ENCODE measurements around the gene SDS.

SDS gene

DNA sequence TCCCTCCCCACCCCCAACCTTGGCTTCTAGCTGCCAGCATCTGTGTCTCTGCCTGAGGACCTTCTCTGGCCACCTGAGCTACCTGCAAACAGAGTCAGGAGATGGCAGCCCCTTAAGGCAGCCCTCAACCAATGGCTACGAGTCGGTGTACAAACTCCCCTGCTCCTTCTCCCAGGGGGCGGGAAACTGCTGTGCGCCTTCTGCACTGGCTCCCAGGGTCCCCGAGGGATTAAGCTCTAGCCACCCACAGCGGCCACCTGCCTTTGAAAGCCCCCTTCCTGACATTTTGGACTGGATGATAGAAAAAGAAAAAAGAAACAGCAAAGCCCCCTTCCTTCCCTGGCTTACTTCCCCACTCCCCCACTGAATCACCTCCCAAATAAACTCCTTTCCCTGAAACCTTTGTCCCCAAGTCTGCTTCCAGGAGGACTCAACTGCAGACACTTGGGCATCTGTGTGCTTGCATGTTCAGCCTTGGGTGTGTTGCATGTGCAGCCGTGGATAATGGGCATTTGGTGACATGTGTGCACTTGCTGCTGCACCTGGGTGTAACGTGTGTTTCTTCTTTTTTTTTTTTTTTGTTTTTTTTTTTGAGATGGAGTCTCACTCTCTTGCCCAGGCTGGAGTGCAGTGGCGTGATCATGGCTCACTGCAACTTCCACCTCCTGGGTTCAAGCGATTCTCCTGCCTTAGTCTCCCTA, 6.0 kb downstream of the SDS start:
- Histone ChIP-seq H3K9ac (ENCODE audit: low read length) (no peak overlapping the region), H4K8ac (ENCODE audit: low read length) (no peak overlapping the region), H3K4me3 (ENCODE audit: insufficient read depth in 1 of 2, low read depth in 1 of 2, low read length in 2 of 2) (no peak overlapping the region), H3K27me3 (ENCODE audit: control insufficient read depth in 1 of 2, insufficient read depth in 1 of 2, low read length in 2 of 2) (peaks cover 18 to 29% of the 10 kb centered on the region in 2 experiments), H3K27ac (ENCODE audit: low read length, poor library complexity, severe bottlenecking) (no peak overlapping the region), H2BK15ac (ENCODE audit: low read depth, poor library complexity, severe bottlenecking) (no peak overlapping the region), H2BK120ac (ENCODE audit: low read depth, low read length) (no peak overlapping the region), H3K9me3 (ENCODE audit: control insufficient read depth, low read length) (no peaks in the 10 kb centered on the region), H3K4ac (ENCODE audit: low read depth in 1 of 2, low read length in 2 of 2) (no peak overlapping the region), H3K4me2 (ENCODE audit: low read length, poor library complexity, severe bottlenecking) (no peak overlapping the region), H2AFZ (ENCODE audit: low read depth, low read length) (no peak overlapping the region), H2BK12ac (ENCODE audit: low read length in 2 of 2) (no peak overlapping the region), H3K23ac (ENCODE audit: low read length in 2 of 2) (no peak overlapping the region), H3K36me3 (ENCODE audit: control insufficient read depth in 1 of 2, insufficient read depth in 2 of 2, low read depth in 1 of 2, low read length in 2 of 2) (no peaks in the 10 kb centered on the region), H3K79me1 (replicated peaks; ENCODE audit: low read length, poor library complexity, severe bottlenecking) (no peaks in the 10 kb centered on the region), H2BK5ac (ENCODE audit: low read depth, low read length, poor library complexity, severe bottlenecking) (no peak overlapping the region), H3K4me1 (ENCODE audit: control insufficient read depth, insufficient read depth, low read depth, low read length) (no peaks in the 10 kb centered on the region), H3K18ac (ENCODE audit: low read depth in 1 of 2, low read length in 2 of 2) (no peak overlapping the region), H3K14ac (ENCODE audit: low read length in 2 of 2) (no peak overlapping the region), H4K91ac (ENCODE audit: low read length) (no peak overlapping the region), H2AK5ac (ENCODE audit: low read length, severe bottlenecking) (no peak overlapping the region)
- WGBS, result 82% methylated on average over 7 of the region's 10 CpGs
- no peak for DNase-seq

DNA sequence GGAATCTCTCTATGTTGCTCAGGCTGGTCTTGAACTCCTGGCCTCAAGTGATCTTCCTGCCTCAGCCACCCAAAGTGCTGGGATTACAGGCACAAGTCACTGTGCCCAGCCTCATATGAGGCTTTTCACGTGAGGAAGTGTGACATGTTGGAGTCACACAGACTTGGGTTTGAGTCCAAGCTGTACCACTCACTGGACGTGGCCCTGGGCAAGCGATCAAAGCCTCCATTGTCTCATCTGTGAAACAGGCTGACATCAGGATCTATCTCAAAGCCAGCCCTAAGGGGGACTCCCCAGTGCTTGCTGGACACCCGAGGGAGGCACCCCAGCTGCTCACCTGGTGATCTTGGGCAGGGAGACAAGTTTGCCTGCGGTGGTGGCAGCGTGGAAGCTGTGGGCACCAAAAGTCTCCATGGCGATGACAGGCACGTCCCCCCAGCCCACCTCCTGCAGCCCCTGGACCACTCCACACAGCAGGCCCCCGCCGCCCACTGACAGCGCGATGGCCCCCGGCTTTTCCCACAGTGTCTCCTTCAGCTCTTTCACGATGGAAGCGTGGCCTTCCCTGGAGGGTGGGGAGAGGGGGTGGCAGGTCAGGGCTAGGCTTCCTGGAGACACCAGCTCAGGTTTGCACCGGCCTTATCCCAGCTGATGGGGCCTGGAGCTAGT, 6.7 kb downstream of the SDS start:
- H2BK12ac ChIP-seq (ENCODE audit: low read length in 2 of 2), result no peak overlapping the region
- H2BK5ac ChIP-seq (ENCODE audit: low read depth, low read length, poor library complexity, severe bottlenecking), result no peak overlapping the region
- H2AFZ ChIP-seq (ENCODE audit: low read depth, low read length), result no peak overlapping the region
- H3K4me3 ChIP-seq (ENCODE audit: insufficient read depth in 1 of 2, low read depth in 1 of 2, low read length in 2 of 2), result no peak overlapping the region
- no peak overlapping the region for H3K14ac ChIP-seq (ENCODE audit: low read length in 2 of 2)
- no peak overlapping the region for H2AK5ac ChIP-seq (ENCODE audit: low read length, severe bottlenecking)
- H3K36me3 ChIP-seq (ENCODE audit: control insufficient read depth in 1 of 2, insufficient read depth in 2 of 2, low read depth in 1 of 2, low read length in 2 of 2), result peaks cover 0 to 3% of the 10 kb centered on the region in 2 experiments
- no peak overlapping the region for H4K8ac ChIP-seq (ENCODE audit: low read length)
- peaks cover 18 to 29% of the 10 kb centered on the region in 2 experiments for H3K27me3 ChIP-seq (ENCODE audit: control insufficient read depth in 1 of 2, insufficient read depth in 1 of 2, low read length in 2 of 2)
- H3K4ac ChIP-seq (ENCODE audit: low read depth in 1 of 2, low read length in 2 of 2), result no peak overlapping the region
- no peak overlapping the region for H2BK15ac ChIP-seq (ENCODE audit: low read depth, poor library complexity, severe bottlenecking)
- H3K23ac ChIP-seq (ENCODE audit: low read length in 2 of 2), result no peak overlapping the region
- no peak for DNase-seq
- no peaks in the 10 kb centered on the region for H3K9me3 ChIP-seq (ENCODE audit: control insufficient read depth, low read length)
- H3K18ac ChIP-seq (ENCODE audit: low read depth in 1 of 2, low read length in 2 of 2), result no peak overlapping the region
- H3K4me2 ChIP-seq (ENCODE audit: low read length, poor library complexity, severe bottlenecking), result no peak overlapping the region
- 87% methylated on average over 13 of the region's 16 CpGs for WGBS
- H4K91ac ChIP-seq (ENCODE audit: low read length), result no peak overlapping the region
- H3K79me1 ChIP-seq (replicated peaks; ENCODE audit: low read length, poor library complexity, severe bottlenecking), result no peaks in the 10 kb centered on the region
- no peaks in the 10 kb centered on the region for H3K4me1 ChIP-seq (ENCODE audit: control insufficient read depth, insufficient read depth, low read depth, low read length)
- H3K9ac ChIP-seq (ENCODE audit: low read length), result no peak overlapping the region
- no peak overlapping the region for H2BK120ac ChIP-seq (ENCODE audit: low read depth, low read length)
- H3K27ac ChIP-seq (ENCODE audit: low read length, poor library complexity, severe bottlenecking), result no peak overlapping the region

DNA sequence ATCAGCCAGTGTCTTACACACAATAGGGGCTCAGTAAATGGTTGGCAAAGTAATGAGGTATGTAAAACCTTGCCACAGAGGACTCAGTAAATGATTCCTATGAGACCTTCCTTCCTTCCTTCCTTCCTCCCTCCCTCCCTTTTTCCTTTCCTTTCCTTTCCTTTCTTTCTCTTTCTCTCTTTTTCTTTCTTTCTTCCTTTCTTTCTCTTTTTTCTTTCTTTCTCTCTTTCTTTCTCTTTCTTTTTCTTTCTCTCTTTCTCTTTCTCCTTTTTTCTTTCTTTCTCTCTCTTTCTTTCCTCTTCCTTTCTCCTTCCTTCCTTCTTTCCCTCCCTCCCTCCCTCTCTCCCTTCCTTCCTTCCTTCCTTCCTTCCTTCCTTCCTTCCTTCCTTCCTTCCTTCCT, 7.5 kb downstream of the SDS start:
- H4K91ac ChIP-seq (ENCODE audit: low read length), result no peak overlapping the region
- H3K36me3 ChIP-seq (ENCODE audit: control insufficient read depth in 1 of 2, insufficient read depth in 2 of 2, low read depth in 1 of 2, low read length in 2 of 2), result peaks cover 4 to 9% of the 10 kb centered on the region in 2 experiments
- no peak overlapping the region for H3K4ac ChIP-seq (ENCODE audit: low read depth in 1 of 2, low read length in 2 of 2)
- H3K27me3 ChIP-seq (ENCODE audit: control insufficient read depth in 1 of 2, insufficient read depth in 1 of 2, low read length in 2 of 2), result peaks cover 18 to 29% of the 10 kb centered on the region in 2 experiments
- no peak overlapping the region for H3K4me3 ChIP-seq (ENCODE audit: insufficient read depth in 1 of 2, low read depth in 1 of 2, low read length in 2 of 2)
- no peak overlapping the region for H3K9ac ChIP-seq (ENCODE audit: low read length)
- no peak overlapping the region for H3K4me2 ChIP-seq (ENCODE audit: low read length, poor library complexity, severe bottlenecking)
- no peak overlapping the region for H4K8ac ChIP-seq (ENCODE audit: low read length)
- no peak overlapping the region for H2BK12ac ChIP-seq (ENCODE audit: low read length in 2 of 2)
- H3K9me3 ChIP-seq (ENCODE audit: control insufficient read depth, low read length), result no peaks in the 10 kb centered on the region
- H3K23ac ChIP-seq (ENCODE audit: low read length in 2 of 2), result no peak overlapping the region
- no peak overlapping the region for H3K18ac ChIP-seq (ENCODE audit: low read depth in 1 of 2, low read length in 2 of 2)
- no peak for DNase-seq
- H3K4me1 ChIP-seq (ENCODE audit: control insufficient read depth, insufficient read depth, low read depth, low read length), result no peaks in the 10 kb centered on the region
- H2AFZ ChIP-seq (ENCODE audit: low read depth, low read length), result no peak overlapping the region
- H3K79me1 ChIP-seq (replicated peaks; ENCODE audit: low read length, poor library complexity, severe bottlenecking), result no peaks in the 10 kb centered on the region
- H2BK15ac ChIP-seq (ENCODE audit: low read depth, poor library complexity, severe bottlenecking), result no peak overlapping the region
- H2BK5ac ChIP-seq (ENCODE audit: low read depth, low read length, poor library complexity, severe bottlenecking), result no peak overlapping the region
- no peak overlapping the region for H3K14ac ChIP-seq (ENCODE audit: low read length in 2 of 2)
- no peak overlapping the region for H3K27ac ChIP-seq (ENCODE audit: low read length, poor library complexity, severe bottlenecking)
- H2BK120ac ChIP-seq (ENCODE audit: low read depth, low read length), result no peak overlapping the region
- H2AK5ac ChIP-seq (ENCODE audit: low read length, severe bottlenecking), result no peak overlapping the region

DNA sequence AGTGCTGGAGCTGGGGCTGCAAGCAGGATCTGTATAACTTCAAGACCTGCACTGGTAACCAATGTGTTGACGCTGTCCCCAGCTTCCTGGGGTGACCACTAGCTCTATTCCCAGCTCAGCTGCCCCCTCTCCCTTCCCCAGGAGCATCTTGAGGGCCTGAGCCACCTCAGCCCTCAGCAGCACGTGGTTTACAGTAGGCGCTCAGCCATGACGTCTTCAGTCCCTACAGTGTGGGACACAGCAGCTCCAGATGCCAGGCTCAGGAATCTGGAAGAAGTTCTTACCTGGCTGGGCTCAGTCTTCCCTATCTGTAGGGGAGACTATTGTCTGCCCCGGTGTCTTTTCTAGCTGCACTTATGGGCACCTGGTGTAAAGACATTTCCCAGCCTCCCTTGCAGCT, 8.6 kb downstream of the SDS start:
- no peaks in the 10 kb centered on the region for H3K4me1 ChIP-seq (ENCODE audit: control insufficient read depth, insufficient read depth, low read depth, low read length)
- H2BK120ac ChIP-seq (ENCODE audit: low read depth, low read length), result no peak overlapping the region
- no peak overlapping the region for H2AK5ac ChIP-seq (ENCODE audit: low read length, severe bottlenecking)
- peaks cover 5 to 20% of the 10 kb centered on the region in 2 experiments for H3K36me3 ChIP-seq (ENCODE audit: control insufficient read depth in 1 of 2, insufficient read depth in 2 of 2, low read depth in 1 of 2, low read length in 2 of 2)
- no peak overlapping the region for H4K8ac ChIP-seq (ENCODE audit: low read length)
- H2BK15ac ChIP-seq (ENCODE audit: low read depth, poor library complexity, severe bottlenecking), result no peak overlapping the region
- WGBS, result 86% methylated on average over 5 of the region's 5 CpGs
- H3K23ac ChIP-seq (ENCODE audit: low read length in 2 of 2), result no peak overlapping the region
- H3K79me1 ChIP-seq (replicated peaks; ENCODE audit: low read length, poor library complexity, severe bottlenecking), result no peaks in the 10 kb centered on the region
- H2BK12ac ChIP-seq (ENCODE audit: low read length in 2 of 2), result no peak overlapping the region
- no peaks in the 10 kb centered on the region for H3K9me3 ChIP-seq (ENCODE audit: control insufficient read depth, low read length)
- DNase-seq, result no peak
- no peak overlapping the region for H3K27ac ChIP-seq (ENCODE audit: low read length, poor library complexity, severe bottlenecking)
- no peak overlapping the region for H2BK5ac ChIP-seq (ENCODE audit: low read depth, low read length, poor library complexity, severe bottlenecking)
- H3K4me3 ChIP-seq (ENCODE audit: insufficient read depth in 1 of 2, low read depth in 1 of 2, low read length in 2 of 2), result no peak overlapping the region
- peaks cover 18 to 29% of the 10 kb centered on the region in 2 experiments for H3K27me3 ChIP-seq (ENCODE audit: control insufficient read depth in 1 of 2, insufficient read depth in 1 of 2, low read length in 2 of 2)
- no peak overlapping the region for H3K4ac ChIP-seq (ENCODE audit: low read depth in 1 of 2, low read length in 2 of 2)
- H2AFZ ChIP-seq (ENCODE audit: low read depth, low read length), result no peak overlapping the region
- no peak overlapping the region for H3K18ac ChIP-seq (ENCODE audit: low read depth in 1 of 2, low read length in 2 of 2)
- no peak overlapping the region for H3K4me2 ChIP-seq (ENCODE audit: low read length, poor library complexity, severe bottlenecking)
- no peak overlapping the region for H3K9ac ChIP-seq (ENCODE audit: low read length)
- H3K14ac ChIP-seq (ENCODE audit: low read length in 2 of 2), result no peak overlapping the region
- no peak overlapping the region for H4K91ac ChIP-seq (ENCODE audit: low read length)

Data from mesenchymal stem cell (in vitro differentiated cells and primary cell).